Transverse colon (tissue), 4 donors: Measurements from ENCODE around the gene ZNF141. TPM values are rescaled to one million over a fixed set of nuclear protein-coding genes. Genes with fewer than 3 reads are reported as not detected.

Experiments used
- DNase-seq: peaks from one replicate; pipeline ENCODE4 v3.0.0-alpha.2; 2019
- H3K27ac ChIP-seq, 4 donors: fragments of 200-600 bp; sonication (generic); 2 replicates each; pipeline ENCODE4 v1.5.1; 2016 to 2018; ENCODE audit warnings: inconsistent platforms in 4 of 4
- H3K27me3 ChIP-seq: fragments of 200-600 bp; sonication (generic); 2 replicates; pipeline ENCODE4 v1.5.1; 2017; ENCODE audit warnings: inconsistent platforms
- H3K36me3 ChIP-seq, 4 donors: fragments of 200-600 bp; sonication (generic); 2 replicates each; pipeline ENCODE4 v1.5.1; 2017 to 2019; ENCODE audit warnings: inconsistent platforms in 4 of 4
- H3K4me1 ChIP-seq, 4 donors: fragments of 200-600 bp; sonication (generic); 2 replicates each; pipeline ENCODE4 v1.5.1; 2017 to 2020; ENCODE audit warnings: inconsistent platforms in 4 of 4
- H3K4me3 ChIP-seq, 4 donors: fragments of 200-600 bp; sonication (generic); 1 replicate in 1 of 4; 2 replicates in 3 of 4; pipeline versions ENCODE4 v1.5.1 to v1.6.1; 2017 to 2019; ENCODE audit warnings: inconsistent platforms in 4 of 4
- H3K9me3 ChIP-seq, 2 donors: fragments of 200-600 bp; sonication (generic); 2 replicates each; pipeline ENCODE4 v1.5.1; 2017 to 2019; ENCODE audit warnings: inconsistent platforms in 2 of 2
- EP300 ChIP-seq: sonication (generic); formaldehyde crosslinking; IDR thresholded peaks from one replicate; pipeline ENCODE4 v1.6.1; 2017; ENCODE audit warnings: antibody characterized with exemption, low read depth
- POLR2A ChIP-seq: fragments of 450-650 bp; IDR thresholded peaks from one replicate; pipeline ENCODE4 v1.6.1; 2016; ENCODE audit warnings: antibody characterized with exemption, mild to moderate bottlenecking, moderate library complexity
- POLR2AphosphoS5 ChIP-seq, 3 donors: sonication (generic); formaldehyde crosslinking; IDR thresholded peaks; one replicate each; pipeline ENCODE4 v1.6.1; 2016; ENCODE audit warnings: antibody characterized with exemption in 3 of 3
- WGBS, 2 donors: methylation state at CpG; one replicate each; pipeline ENCODE4 v1.1.5; 2018; ENCODE audit warnings: low coverage in 1 of 2; 5-methylcytosine and 5-hydroxymethylcytosine counted together
- in situ Hi-C, 4 donors: fragments of 200-750 bp; cut with MboI; loops; one replicate each; pipeline versions ENCODE4 v1.15.0 to v1.15.1; 2017; ENCODE audit warnings: low sequenced_read_pairs in 3 of 4, low pct_ligation_motif_present in 1 of 4, low pct_unique_long_range_greater_than_20kb in 1 of 4
- intact Hi-C: fragments of 100-400 bp; cut with DNase I; formaldehyde crosslinking; loops from one replicate; pipeline ENCODE4 v1.15.1; 2023; ENCODE audit warnings: low total_unique reads
- total RNA-seq, 4 donors: library from RNA; depleted of rRNA; stranded (reverse); fragments of >200 nt; gene quantifications; one replicate each; pipeline ENCODE4 v1.1.0, GENCODE V29; 2016
- TF ChIP-seq, protein P1 (sequence below), 5 experiments: fragments of 200-600 bp in 3 of 5; fragments of 450-650 bp in 2 of 5; sonication (generic) in 3 of 5; IDR thresholded peaks; 1 replicate in 2 of 5; 2 replicates in 3 of 5; pipeline ENCODE4 v1.5.1; 2016 to 2017; ENCODE audit warnings: antibody characterized with exemption in 5 of 5, inconsistent platforms in 3 of 5, mild to moderate bottlenecking in 2 of 5, moderate library complexity in 1 of 5

Gene ZNF141
- total RNA-seq, 4 donors from 2014 or later: 13.8 to 40.4 (median 30.4) TPM

DNA sequence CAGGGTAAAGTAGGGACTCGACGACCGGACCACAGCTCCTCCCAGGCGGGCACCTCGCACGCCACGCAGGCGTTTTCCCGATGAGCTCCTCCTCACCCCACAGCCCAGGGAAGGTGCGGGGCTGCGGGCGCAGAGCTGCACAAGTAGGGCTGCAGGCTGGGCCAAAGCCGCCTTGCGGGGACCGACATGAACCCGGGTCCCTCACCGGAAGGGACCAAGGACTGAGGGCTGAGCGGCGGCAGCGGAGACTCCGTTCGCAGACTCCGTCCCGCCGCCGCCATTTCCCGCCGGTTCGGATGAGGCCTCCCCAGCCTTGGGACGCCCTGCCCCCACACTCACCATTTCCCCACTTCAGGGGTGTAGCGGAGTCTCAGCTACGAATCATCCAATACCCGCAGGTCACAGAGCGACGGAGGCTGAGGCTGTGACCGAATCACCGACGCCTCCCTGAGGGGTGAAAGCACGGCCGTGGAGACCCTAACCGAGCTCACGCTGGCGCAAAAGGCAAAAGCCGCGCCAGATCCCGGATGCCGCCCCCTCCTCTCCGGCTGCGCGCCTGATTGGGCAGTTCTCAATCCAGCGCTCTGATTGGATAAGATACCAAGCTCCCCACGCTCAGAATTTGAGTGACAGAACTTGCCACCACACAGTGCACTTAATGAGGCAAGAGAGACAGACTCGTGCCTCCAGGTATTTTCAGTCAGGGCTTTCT is 32.5 kb upstream of the ZNF141 start, which contains the start of gene ZNF732:
ZNF732 (minus strand) TSS at position 506 of the 712 bp plus-strand sequence; CDS start at position 342, 164 bp downstream.
- H3K4me3 ChIP-seq: peak within 1 kb of the TSS in 2 of 4 donors; percentile 18 to 39
- H3K27me3 ChIP-seq: peaks cover 8% of the 10 kb centered on the region
- in situ Hi-C loops: no loop called here
- intact Hi-C loops: no loop called here
- no peak for TF ChIP-seq POLR2AphosphoS5 (IDR thresholded peaks at IDR 0.05)
- TF ChIP-seq EP300: no peak
- H3K36me3 ChIP-seq: no peaks in the 10 kb centered on the region
- no peaks in the 10 kb centered on the region for H3K4me1 ChIP-seq
- 42% methylated on average over 53 of the region's 53 CpGs; no CpG with 5 or more reads in 1 of the 2 donors for whole genome bisulfite sequencing, 2 donors
- H3K9me3 ChIP-seq: peaks cover 0 to 7% of the 10 kb centered on the region in 2 donors
- H3K27ac ChIP-seq: no peak within 1 kb of the TSS
- DNase-seq: no peak

GRCh38 chr4:306551-306961 is 31.1 kb upstream of the ZNF141 start:
- H3K36me3 ChIP-seq: no peaks in the 10 kb centered on the region
- DNase-seq: no peak
- no peak overlapping the region for H3K4me3 ChIP-seq
- in situ Hi-C loops: no loop called here
- intact Hi-C loops: no loop called here
- H3K9me3 ChIP-seq: peaks cover 0 to 7% of the 10 kb centered on the region in 2 donors
- no peak overlapping the region for H3K27ac ChIP-seq
- H3K27me3 ChIP-seq: peaks cover 8% of the 10 kb centered on the region
- no peak for TF ChIP-seq POLR2A
- TF ChIP-seq, protein P1, sequence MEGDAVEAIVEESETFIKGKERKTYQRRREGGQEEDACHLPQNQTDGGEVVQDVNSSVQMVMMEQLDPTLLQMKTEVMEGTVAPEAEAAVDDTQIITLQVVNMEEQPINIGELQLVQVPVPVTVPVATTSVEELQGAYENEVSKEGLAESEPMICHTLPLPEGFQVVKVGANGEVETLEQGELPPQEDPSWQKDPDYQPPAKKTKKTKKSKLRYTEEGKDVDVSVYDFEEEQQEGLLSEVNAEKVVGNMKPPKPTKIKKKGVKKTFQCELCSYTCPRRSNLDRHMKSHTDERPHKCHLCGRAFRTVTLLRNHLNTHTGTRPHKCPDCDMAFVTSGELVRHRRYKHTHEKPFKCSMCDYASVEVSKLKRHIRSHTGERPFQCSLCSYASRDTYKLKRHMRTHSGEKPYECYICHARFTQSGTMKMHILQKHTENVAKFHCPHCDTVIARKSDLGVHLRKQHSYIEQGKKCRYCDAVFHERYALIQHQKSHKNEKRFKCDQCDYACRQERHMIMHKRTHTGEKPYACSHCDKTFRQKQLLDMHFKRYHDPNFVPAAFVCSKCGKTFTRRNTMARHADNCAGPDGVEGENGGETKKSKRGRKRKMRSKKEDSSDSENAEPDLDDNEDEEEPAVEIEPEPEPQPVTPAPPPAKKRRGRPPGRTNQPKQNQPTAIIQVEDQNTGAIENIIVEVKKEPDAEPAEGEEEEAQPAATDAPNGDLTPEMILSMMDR (IDR thresholded peaks at IDR 0.05): no peak
- no peak for TF ChIP-seq POLR2AphosphoS5 (IDR thresholded peaks at IDR 0.05)
- no peak for TF ChIP-seq EP300
- WGBS, 2 donors: 62 to 80% methylated on average over 1 to 3 of the region's 3 CpGs
- no peaks in the 10 kb centered on the region for H3K4me1 ChIP-seq

DNA sequence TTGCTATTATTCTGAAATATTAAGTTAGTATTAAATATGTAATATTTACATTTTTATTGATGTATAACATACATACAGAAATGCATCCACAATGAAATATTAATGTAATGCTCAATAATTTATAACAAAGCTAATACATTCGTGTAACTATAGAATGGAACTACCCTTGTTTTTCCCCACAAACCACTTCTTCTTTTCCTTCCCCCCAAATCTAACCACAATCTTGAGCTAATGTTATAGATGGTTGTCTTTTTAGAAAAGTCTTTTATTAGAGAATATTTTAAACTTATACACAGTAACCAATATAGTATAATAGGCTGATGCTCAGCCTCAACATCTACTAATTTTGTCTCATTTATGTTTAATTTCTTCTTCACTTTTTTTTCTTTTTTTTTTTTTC is 27.8 kb upstream of the ZNF141 start:
- peaks cover 8% of the 10 kb centered on the region for H3K27me3 ChIP-seq
- no peak for DNase-seq
- 67 to 81% methylated on average over 1 of the region's 1 CpG for WGBS, 2 donors
- peaks cover 5 to 7% of the 10 kb centered on the region in 2 donors for H3K9me3 ChIP-seq
- intact Hi-C loops: no loop called here
- H3K4me1 ChIP-seq: no peaks in the 10 kb centered on the region
- in situ Hi-C loops: no loop called here
- no peak for TF ChIP-seq EP300
- no peak for TF ChIP-seq POLR2AphosphoS5 (IDR thresholded peaks at IDR 0.05)
- TF ChIP-seq, protein P1 (IDR thresholded peaks at IDR 0.05): no peak
- no peak for TF ChIP-seq POLR2A
- no peaks in the 10 kb centered on the region for H3K36me3 ChIP-seq
- no peak overlapping the region for H3K27ac ChIP-seq
- H3K4me3 ChIP-seq: no peak overlapping the region

- peaks cover 0 to 5% of the 10 kb centered on the region in 2 donors for H3K9me3 ChIP-seq
- H3K4me3 ChIP-seq: no peak overlapping the region
- no peak overlapping the region for H3K27ac ChIP-seq
- intact Hi-C loops: no loop called here
- no peak for DNase-seq
- H3K36me3 ChIP-seq: no peaks in the 10 kb centered on the region
- 88% methylated on average over 1 of the region's 1 CpG; no CpG with 5 or more reads in 1 of the 2 donors for WGBS, 2 donors
- H3K4me1 ChIP-seq: no peaks in the 10 kb centered on the region
- TF ChIP-seq, protein P1 (IDR thresholded peaks at IDR 0.05): no peak
- TF ChIP-seq POLR2AphosphoS5 (IDR thresholded peaks at IDR 0.05) (no peak), POLR2A (no peak), EP300 (no peak)
- H3K27me3 ChIP-seq: no peaks in the 10 kb centered on the region
- in situ Hi-C loops: no loop called here
Observed at GRCh38 chr4:314296-314903, 23.2 kb upstream of the ZNF141 start.
